KMS-11 (cell line): ENCODE measurements around the gene SMPD4.
"Not testable (repeated sequence)": the region's sequence is repeated elsewhere in the genome, so short reads cannot be mapped to it uniquely, and the experiment has no call there.

Experiments used
- H2AFZ ChIP-seq: fragments of 200-600 bp; sonication (generic); 2 replicates; pipeline ENCODE4 v1.6.1; 2016; ENCODE audit warnings: antibody characterized with exemption, mixed run types, low read depth
- H3K27ac ChIP-seq: fragments of 200-600 bp; sonication (generic); 2 replicates; pipeline ENCODE4 v1.6.1; 2016; ENCODE audit warnings: mild to moderate bottlenecking, mixed run types
- H3K27me3 ChIP-seq: fragments of 200-600 bp; sonication (generic); 2 replicates; pipeline ENCODE4 v1.6.1; 2017; ENCODE audit warnings: mild to moderate bottlenecking, low read depth, mixed run types, moderate library complexity; ENCODE audit not compliant: insufficient read depth
- H3K36me3 ChIP-seq: fragments of 200-600 bp; sonication (generic); 2 replicates; pipeline ENCODE4 v1.6.1; 2017; ENCODE audit warnings: mild to moderate bottlenecking, mixed run types; ENCODE audit not compliant: insufficient read depth
- H3K4me1 ChIP-seq: fragments of 200-600 bp; sonication (generic); 2 replicates; pipeline ENCODE4 v1.6.1; 2016; ENCODE audit warnings: mild to moderate bottlenecking, low read depth, mixed run types; ENCODE audit not compliant: poor library complexity, severe bottlenecking
- H3K4me2 ChIP-seq: fragments of 200-600 bp; sonication (generic); 2 replicates; pipeline ENCODE4 v1.7.0; 2016; ENCODE audit warnings: mild to moderate bottlenecking, mixed run types
- H3K4me3 ChIP-seq: fragments of 200-600 bp; sonication (generic); IDR thresholded peaks from 2 replicates; pipeline ENCODE4 v1.6.1; 2017; ENCODE audit warnings: low read depth, low read length, mixed read lengths; ENCODE audit not compliant: insufficient read depth
- H3K79me2 ChIP-seq: fragments of 200-600 bp; sonication (generic); 2 replicates; pipeline ENCODE4 v1.6.1; 2016; ENCODE audit warnings: low read depth, mixed run types; ENCODE audit not compliant: insufficient read depth
- H3K9ac ChIP-seq: fragments of 200-600 bp; sonication (generic); 2 replicates; pipeline ENCODE4 v1.6.1; 2016; ENCODE audit warnings: mild to moderate bottlenecking, mixed run types
- H4K20me1 ChIP-seq: fragments of 200-600 bp; sonication (generic); 2 replicates; pipeline ENCODE4 v1.6.1; 2016; ENCODE audit warnings: mild to moderate bottlenecking, mixed run types; ENCODE audit not compliant: insufficient read depth
- TF ChIP-seq, protein P1 (sequence below): fragments of 200-600 bp; sonication (generic); conservative IDR thresholded peaks from 2 replicates; pipeline ENCODE4 v1.6.1; 2017; ENCODE audit warnings: low read depth, mild to moderate bottlenecking, antibody characterized with exemption, low read length, moderate library complexity, mixed read lengths

Gene SMPD4

DNA sequence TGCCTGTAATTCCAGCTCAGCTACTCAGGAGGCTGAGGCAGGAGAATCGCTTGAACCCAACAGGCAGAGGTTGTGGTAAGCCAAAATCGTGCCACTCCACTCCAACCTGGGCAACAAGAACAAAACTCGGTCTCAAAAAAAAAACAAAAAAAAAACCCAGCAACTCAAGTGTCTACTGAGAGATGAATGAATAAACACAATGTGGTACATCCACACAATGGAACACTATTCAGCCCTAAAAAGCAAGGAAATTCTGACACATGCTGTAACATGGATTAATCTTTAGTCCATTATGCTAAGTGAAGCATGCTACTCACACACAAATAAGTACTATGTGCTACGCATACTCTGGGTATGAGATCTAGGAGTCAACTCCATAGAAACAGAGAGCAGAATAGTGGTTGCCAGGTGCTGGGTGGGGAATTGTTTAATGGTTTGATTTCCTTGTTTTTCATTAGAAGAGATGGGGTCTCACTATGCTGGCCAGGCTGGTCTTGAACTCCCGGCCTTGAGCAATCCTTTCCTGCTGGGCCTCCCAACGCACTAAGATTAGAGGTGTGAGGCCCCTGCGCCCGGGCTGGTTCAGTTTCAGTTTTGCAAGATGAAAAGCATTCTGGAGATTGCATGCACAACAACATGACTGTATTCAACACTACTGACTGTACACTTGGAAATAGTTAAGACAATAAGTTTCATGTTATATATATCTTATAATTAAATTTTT is 15.9 kb downstream of the SMPD4 start:
- Histone ChIP-seq H3K27ac (no peak overlapping the region), H2AFZ (no peak overlapping the region)

DNA sequence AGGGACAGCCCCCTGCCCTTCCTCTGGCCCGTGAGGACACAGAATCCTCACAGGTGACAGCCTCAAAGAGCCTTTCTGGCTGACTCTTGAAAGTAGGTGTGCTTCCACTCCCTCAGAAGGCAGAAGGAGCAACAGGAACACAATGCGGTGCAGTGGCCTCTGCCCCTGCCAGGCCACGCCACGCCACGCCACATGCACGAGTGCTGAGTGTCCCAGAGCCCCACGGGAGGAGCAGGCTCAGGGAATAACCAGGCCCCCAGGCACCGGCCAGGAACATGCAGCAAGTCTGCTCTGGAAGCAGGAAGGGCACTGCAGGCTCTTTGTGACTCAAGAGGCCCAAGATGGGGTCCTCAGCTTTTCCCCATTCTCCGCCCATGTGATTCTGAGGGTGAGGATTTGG is 18.4 kb downstream of the SMPD4 start:
- no peak overlapping the region for H3K4me2 ChIP-seq
- TF ChIP-seq, protein P1, sequence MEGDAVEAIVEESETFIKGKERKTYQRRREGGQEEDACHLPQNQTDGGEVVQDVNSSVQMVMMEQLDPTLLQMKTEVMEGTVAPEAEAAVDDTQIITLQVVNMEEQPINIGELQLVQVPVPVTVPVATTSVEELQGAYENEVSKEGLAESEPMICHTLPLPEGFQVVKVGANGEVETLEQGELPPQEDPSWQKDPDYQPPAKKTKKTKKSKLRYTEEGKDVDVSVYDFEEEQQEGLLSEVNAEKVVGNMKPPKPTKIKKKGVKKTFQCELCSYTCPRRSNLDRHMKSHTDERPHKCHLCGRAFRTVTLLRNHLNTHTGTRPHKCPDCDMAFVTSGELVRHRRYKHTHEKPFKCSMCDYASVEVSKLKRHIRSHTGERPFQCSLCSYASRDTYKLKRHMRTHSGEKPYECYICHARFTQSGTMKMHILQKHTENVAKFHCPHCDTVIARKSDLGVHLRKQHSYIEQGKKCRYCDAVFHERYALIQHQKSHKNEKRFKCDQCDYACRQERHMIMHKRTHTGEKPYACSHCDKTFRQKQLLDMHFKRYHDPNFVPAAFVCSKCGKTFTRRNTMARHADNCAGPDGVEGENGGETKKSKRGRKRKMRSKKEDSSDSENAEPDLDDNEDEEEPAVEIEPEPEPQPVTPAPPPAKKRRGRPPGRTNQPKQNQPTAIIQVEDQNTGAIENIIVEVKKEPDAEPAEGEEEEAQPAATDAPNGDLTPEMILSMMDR, result no peak
- no peaks in the 10 kb centered on the region for H3K36me3 ChIP-seq
- H3K27me3 ChIP-seq, result no peaks in the 10 kb centered on the region
- no peaks in the 10 kb centered on the region for H3K79me2 ChIP-seq
- no peak overlapping the region for H3K27ac ChIP-seq
- H2AFZ ChIP-seq, result no peak overlapping the region
- H3K4me1 ChIP-seq, result peaks cover 4% of the 10 kb centered on the region
- no peak overlapping the region for H3K4me3 ChIP-seq
- H3K9ac ChIP-seq, result no peak overlapping the region
- no peaks in the 10 kb centered on the region for H4K20me1 ChIP-seq

More for the DNA sequence above, 15.9 kb downstream of the SMPD4 start:
- no peaks in the 10 kb centered on the region for H4K20me1 ChIP-seq
- H3K4me1 ChIP-seq, result no peaks in the 10 kb centered on the region
- no peak overlapping the region for H3K4me3 ChIP-seq
- H3K36me3 ChIP-seq, result no peaks in the 10 kb centered on the region
- TF ChIP-seq, protein P1, result no peak
- H3K4me2 ChIP-seq, result no peak overlapping the region
- no peaks in the 10 kb centered on the region for H3K27me3 ChIP-seq
- H3K79me2 ChIP-seq, result no peaks in the 10 kb centered on the region
- no peak overlapping the region for H3K9ac ChIP-seq

DNA sequence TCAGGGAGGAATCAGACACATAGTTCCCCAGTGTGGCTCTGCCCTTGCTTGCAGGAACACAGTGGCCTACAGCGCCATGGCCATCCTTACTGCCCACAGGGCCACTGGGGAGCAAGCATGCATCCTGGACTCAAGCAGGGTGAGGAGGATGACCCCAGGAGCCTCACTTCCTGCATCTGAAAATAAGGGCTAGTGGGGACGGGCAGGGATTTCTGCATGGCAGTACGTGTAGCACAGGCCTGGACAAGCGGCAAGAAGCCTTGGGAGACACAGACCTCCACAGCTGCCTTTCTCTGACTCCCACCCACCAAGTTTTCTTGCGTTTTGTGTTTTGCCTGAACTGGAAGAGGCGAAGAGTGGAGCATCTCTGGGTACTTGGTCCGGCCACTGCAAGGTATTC is 18.9 kb downstream of the SMPD4 start:
- H4K20me1 ChIP-seq, H3K4me1 ChIP-seq, H3K27ac ChIP-seq, H3K9ac ChIP-seq, H3K27me3 ChIP-seq, H3K36me3 ChIP-seq, H2AFZ ChIP-seq, H3K79me2 ChIP-seq, H3K4me2 ChIP-seq, H3K4me3 ChIP-seq: not testable (repeated sequence)

DNA sequence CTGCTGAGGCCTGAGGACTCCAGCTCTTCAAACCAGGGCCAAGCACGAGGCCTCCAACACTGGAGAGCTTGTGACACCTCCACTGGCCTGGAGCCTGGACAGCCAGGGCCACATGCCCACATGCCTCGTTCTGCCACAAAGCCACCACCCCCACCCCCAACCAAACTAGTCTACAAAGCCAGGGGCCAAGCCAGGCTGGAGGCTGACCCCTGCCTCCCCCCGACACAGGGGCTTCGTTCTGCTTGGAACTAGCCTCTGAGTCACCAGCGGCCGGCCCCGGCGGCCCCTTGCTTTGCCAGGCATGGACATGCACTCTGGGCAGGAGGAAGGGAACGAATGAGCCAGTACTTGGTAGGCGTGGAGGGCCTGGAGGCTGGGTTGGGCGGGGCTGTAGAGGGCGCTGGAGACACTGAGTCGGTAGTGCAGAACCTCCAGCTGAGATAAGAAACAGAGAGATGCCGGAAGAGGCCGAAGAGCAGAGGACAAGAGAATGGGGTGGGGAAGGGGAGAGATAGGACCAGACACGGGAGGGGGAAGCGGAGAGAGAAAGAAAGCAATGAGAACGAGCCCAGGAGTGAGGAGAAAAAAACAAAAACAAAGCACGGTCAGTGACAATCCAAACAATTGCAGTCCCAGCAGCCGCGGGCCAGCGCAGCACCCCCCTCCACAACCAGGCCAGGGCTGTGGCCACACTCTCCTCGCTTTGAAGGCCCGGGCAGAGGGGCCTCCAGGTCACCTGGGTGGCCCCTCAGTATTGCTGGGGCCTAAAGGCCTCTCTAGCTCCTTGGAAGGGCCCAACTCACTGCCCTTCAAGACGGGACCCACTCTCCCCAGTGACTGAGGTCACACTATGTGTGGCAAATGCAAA is 20.3 kb downstream of the SMPD4 start:
- H3K4me3 ChIP-seq, H3K4me1 ChIP-seq, H4K20me1 ChIP-seq, H3K36me3 ChIP-seq, H2AFZ ChIP-seq, H3K79me2 ChIP-seq, H3K27me3 ChIP-seq, H3K27ac ChIP-seq, H3K4me2 ChIP-seq, H3K9ac ChIP-seq: not testable (repeated sequence)

DNA sequence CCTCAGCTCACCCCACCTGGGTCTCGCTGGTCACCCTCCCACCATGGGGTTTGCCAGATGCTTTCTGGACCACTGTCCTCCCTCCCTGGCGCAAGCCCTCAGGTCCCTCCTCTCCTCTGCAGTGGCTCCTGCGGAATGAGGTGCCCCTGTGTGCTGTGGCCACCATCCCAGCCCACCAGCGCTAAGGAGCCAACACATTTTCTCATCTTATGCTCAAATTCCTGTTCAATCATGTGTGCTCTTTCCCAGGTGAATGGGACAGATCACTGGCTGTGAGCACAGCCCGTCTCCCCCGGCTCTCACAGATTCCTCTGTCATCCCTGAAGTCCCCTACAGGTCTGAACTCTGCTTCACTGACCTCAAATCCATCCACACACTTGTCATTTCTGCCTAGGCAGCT is 21.3 kb downstream of the SMPD4 start:
- Histone ChIP-seq H3K79me2 (no peaks in the 10 kb centered on the region), H3K4me3 (no peak overlapping the region), H3K27ac (no peak overlapping the region), H2AFZ (no peak overlapping the region), H3K9ac (no peak overlapping the region), H3K4me2 (no peak overlapping the region), H4K20me1 (no peaks in the 10 kb centered on the region), H3K4me1 (peaks cover 9% of the 10 kb centered on the region), H3K36me3 (no peaks in the 10 kb centered on the region), H3K27me3 (no peaks in the 10 kb centered on the region)
- TF ChIP-seq, protein P1, result no peak

DNA sequence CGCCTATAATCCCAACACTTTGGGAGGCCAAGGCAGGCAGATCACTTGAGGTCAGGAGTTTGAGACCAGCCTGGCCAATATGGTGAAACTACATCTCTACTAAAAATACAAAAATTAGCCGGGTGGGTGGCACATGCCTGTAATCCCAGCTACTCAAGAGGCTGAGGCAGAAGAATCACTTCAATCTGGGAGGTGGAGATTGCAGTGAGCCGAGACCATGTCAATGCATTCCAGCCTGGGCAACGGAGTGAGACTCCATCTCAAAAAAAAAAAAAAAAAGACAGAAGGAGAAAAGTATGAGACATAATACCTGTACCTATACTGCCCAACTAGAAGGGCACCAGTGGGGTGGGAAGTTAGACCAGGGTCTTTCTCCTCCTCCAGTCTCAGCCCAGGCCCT is 22.0 kb downstream of the SMPD4 start:
- not testable (repeated sequence) for H3K27ac ChIP-seq, H3K9ac ChIP-seq, H3K27me3 ChIP-seq, H3K36me3 ChIP-seq, H3K79me2 ChIP-seq, H3K4me3 ChIP-seq, H3K4me1 ChIP-seq, H4K20me1 ChIP-seq, H3K4me2 ChIP-seq, H2AFZ ChIP-seq
